Measurements from ENCODE around the gene THPO.

THPO gene

DNA sequence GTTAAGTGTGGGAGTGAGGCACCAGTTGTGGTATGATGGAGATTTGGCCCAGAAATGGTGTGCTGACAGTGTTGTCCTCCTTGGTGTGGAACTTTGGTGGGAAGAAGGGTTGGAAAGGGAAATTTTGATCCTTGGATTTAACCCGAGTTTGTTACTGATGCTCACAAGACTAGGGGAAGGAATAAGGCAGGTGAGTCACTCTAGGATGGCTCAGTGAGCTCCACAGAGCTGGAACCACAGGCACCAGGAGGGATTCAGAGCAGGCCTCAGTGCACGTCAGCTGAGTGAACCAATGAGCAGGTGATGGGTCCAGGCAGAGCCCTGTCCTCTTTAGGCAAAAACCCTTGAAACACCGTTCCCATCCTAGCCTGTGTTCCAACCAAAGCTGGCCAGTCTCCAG is 13.3 kb upstream of the THPO start:
- DNase-seq (ENCODE audit: low spot score in 2 of 2): no peak
- no peaks in the 10 kb centered on the region for H3K27me3 ChIP-seq (ENCODE audit: low read depth)
- no peaks in the 10 kb centered on the region for H3K9me3 ChIP-seq
- no peaks in the 10 kb centered on the region for H3K36me3 ChIP-seq (replicated peaks)
- in situ Hi-C loops (cut with MboI; ENCODE audit: low sequenced_read_pairs): no loop called here
- no peaks in the 10 kb centered on the region for H3K4me1 ChIP-seq
- no peak overlapping the region for H3K4me3 ChIP-seq

- Histone ChIP-seq H3K4me1 (no peaks in the 10 kb centered on the region), H3K36me3 (replicated peaks) (no peaks in the 10 kb centered on the region), H3K9me3 (no peaks in the 10 kb centered on the region), H3K27me3 (ENCODE audit: low read depth) (no peaks in the 10 kb centered on the region), H3K4me3 (no peak overlapping the region)
- DNase-seq (ENCODE audit: low spot score in 2 of 2): no peak
- in situ Hi-C loops (cut with MboI; ENCODE audit: low sequenced_read_pairs): no loop called here
These were observed 12.0 kb upstream of the THPO start for GRCh38 chr3:184389935-184390528.

- in situ Hi-C loops (cut with MboI; ENCODE audit: low sequenced_read_pairs): no loop called here
- no peak for DNase-seq (ENCODE audit: low spot score in 2 of 2)
- no peaks in the 10 kb centered on the region for H3K36me3 ChIP-seq (replicated peaks)
These were observed 11.4 kb upstream of the THPO start for GRCh38 chr3:184389384-184389783.

DNA sequence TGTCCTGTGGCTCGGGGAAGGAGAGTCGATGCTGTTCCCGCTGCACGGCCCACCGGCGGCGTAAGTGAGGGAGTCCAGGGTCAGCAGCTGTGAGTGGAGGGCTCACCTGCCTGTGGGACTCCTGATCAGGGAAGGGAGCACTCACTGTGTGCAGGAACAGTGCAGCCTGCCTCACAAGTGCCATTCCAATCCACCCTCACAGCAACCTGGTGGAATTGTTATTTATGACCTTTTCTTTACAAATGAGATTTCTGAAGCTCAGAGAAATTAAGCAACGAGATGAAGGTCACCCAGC is 10.9 kb upstream of the THPO start:
- no peak for DNase-seq (ENCODE audit: low spot score in 2 of 2)
- H3K9me3 ChIP-seq: no peaks in the 10 kb centered on the region
- no peaks in the 10 kb centered on the region for H3K36me3 ChIP-seq (replicated peaks)
- no peaks in the 10 kb centered on the region for H3K4me1 ChIP-seq
- H3K4me3 ChIP-seq: no peak overlapping the region
- in situ Hi-C loops (cut with MboI; ENCODE audit: low sequenced_read_pairs): no loop called here
- no peaks in the 10 kb centered on the region for H3K27me3 ChIP-seq (ENCODE audit: low read depth)

More at GRCh38 chr3:184389384-184389783, 11.4 kb upstream of the THPO start:
- no peak overlapping the region for H3K4me3 ChIP-seq
- H3K27me3 ChIP-seq (ENCODE audit: low read depth): no peaks in the 10 kb centered on the region
- H3K9me3 ChIP-seq: no peaks in the 10 kb centered on the region
- H3K4me1 ChIP-seq: no peaks in the 10 kb centered on the region

DNA sequence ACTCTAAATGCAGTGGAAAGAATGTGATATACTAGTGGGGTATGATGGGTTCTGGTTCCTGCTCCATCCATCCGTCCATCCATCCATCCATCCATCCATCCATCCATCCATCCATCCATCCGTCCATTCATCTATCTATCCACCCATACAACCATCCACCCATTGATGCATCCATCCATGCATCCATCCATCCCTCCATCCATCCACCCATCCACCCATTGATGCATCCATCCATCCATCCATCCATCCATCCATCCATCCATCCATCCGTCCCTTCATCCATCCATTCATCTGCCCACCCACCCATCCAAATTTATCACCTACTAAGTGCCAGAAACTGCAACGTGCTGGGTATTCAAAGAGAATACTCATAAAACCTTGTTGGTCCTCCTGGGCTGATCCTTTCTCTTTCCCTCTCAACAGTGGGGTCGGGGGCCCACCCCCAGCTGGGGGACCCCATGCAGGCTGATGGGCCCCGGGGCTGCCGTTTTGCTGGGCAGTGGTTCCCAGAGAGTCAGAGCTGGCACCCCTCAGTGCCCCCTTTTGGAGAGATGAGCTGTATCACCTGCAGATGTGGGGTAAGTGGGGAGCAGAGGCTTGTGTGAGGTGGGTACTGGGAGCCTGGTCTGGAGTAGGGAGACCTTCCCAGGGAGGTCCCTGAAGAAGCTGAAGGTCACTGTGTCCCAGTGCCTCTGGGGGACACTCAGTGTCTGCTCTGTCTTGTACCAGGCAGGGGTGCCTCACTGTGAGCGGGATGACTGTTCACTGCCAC is 10.3 kb upstream of the THPO start:
- no peaks in the 10 kb centered on the region for H3K27me3 ChIP-seq (ENCODE audit: low read depth)
- H3K36me3 ChIP-seq (replicated peaks): no peaks in the 10 kb centered on the region
- in situ Hi-C loops (cut with MboI; ENCODE audit: low sequenced_read_pairs): no loop called here
- DNase-seq (ENCODE audit: low spot score in 2 of 2): no peak
- no peaks in the 10 kb centered on the region for H3K9me3 ChIP-seq
- no peak overlapping the region for H3K4me3 ChIP-seq
- no peaks in the 10 kb centered on the region for H3K4me1 ChIP-seq

DNA sequence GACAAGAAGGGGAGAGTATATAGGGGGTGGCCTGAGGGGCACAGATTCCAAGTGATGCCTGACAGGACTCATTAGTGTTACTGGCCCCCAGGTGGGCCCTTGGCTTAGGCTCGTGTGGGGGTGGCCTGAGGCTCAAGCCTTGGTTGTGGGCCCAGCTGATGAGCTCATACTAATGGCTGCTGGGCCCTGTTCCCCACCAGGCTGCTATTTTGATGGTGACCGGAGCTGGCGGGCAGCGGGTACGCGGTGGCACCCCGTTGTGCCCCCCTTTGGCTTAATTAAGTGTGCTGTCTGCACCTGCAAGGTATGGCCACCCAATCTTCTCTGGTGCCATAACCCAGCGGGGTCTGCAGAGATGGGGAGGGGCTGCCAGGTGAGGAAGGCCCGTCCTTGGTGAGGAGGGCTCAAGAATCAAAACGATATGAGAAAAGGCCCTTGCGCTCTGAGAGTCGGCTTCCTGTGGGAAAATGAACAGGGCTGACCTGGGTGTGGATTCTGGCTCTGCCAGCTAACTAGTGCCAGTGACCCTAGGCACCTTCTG is 9.2 kb upstream of the THPO start:
- H3K9me3 ChIP-seq: no peaks in the 10 kb centered on the region
- H3K36me3 ChIP-seq (replicated peaks): no peaks in the 10 kb centered on the region
- H3K4me3 ChIP-seq: no peak overlapping the region
- in situ Hi-C loops (cut with MboI; ENCODE audit: low sequenced_read_pairs): no loop called here
- DNase-seq (ENCODE audit: low spot score in 2 of 2): no peak
- H3K27me3 ChIP-seq (ENCODE audit: low read depth): no peaks in the 10 kb centered on the region
- H3K4me1 ChIP-seq: no peaks in the 10 kb centered on the region

GRCh38 chr3:184386047-184386806 is 8.2 kb upstream of the THPO start:
- in situ Hi-C loops (cut with MboI; ENCODE audit: low sequenced_read_pairs): no loop called here
- Histone ChIP-seq H3K27me3 (ENCODE audit: low read depth) (no peaks in the 10 kb centered on the region), H3K4me1 (no peaks in the 10 kb centered on the region), H3K9me3 (no peaks in the 10 kb centered on the region), H3K4me3 (no peak overlapping the region), H3K36me3 (replicated peaks) (no peaks in the 10 kb centered on the region)
- no peak for DNase-seq (ENCODE audit: low spot score in 2 of 2)

GRCh38 chr3:184384856-184385422 is 6.9 kb upstream of the THPO start:
- no peak for DNase-seq (ENCODE audit: low spot score in 2 of 2)
- Histone ChIP-seq H3K4me3 (no peak overlapping the region), H3K27me3 (ENCODE audit: low read depth) (no peaks in the 10 kb centered on the region), H3K4me1 (peaks cover 4% of the 10 kb centered on the region; the same call in 1 of the 2 replicates), H3K36me3 (replicated peaks) (no peaks in the 10 kb centered on the region), H3K9me3 (no peaks in the 10 kb centered on the region)
- in situ Hi-C loops (cut with MboI; ENCODE audit: low sequenced_read_pairs): no loop called here

DNA sequence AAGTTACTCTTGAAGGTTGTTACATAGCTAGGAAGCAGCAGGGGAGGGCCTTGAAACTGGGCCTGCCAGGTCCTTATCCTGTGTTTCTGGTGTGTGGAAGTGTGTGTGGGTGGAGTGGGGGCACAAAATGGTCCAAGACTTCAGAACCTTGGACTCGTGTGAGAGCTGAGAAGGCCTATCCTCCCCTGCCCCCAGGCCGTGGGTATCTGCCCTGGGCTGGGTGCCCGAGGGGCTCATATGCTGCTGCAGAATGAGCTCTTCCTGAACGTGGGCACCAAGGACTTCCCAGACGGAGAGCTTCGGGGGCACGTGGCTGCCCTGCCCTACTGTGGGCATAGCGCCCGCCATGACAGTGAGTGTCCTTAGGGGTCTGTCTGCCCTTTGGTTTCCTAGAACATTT is 6.3 kb upstream of the THPO start:
- no peak overlapping the region for H3K4me3 ChIP-seq
- no peaks in the 10 kb centered on the region for H3K27me3 ChIP-seq (ENCODE audit: low read depth)
- DNase-seq (ENCODE audit: low spot score in 2 of 2): no peak
- in situ Hi-C loops (cut with MboI; ENCODE audit: low sequenced_read_pairs): no loop called here
- H3K4me1 ChIP-seq: peaks cover 4% of the 10 kb centered on the region; the same call in 1 of the 2 replicates
- H3K9me3 ChIP-seq: no peaks in the 10 kb centered on the region
- H3K36me3 ChIP-seq (replicated peaks): no peaks in the 10 kb centered on the region

- no peaks in the 10 kb centered on the region for H3K36me3 ChIP-seq (replicated peaks)
- no peaks in the 10 kb centered on the region for H3K27me3 ChIP-seq (ENCODE audit: low read depth)
- DNase-seq (ENCODE audit: low spot score in 2 of 2): no peak
- peaks cover 4% of the 10 kb centered on the region; the same call in 1 of the 2 replicates for H3K4me1 ChIP-seq
- in situ Hi-C loops (cut with MboI; ENCODE audit: low sequenced_read_pairs): no loop called here
- H3K9me3 ChIP-seq: no peaks in the 10 kb centered on the region
- H3K4me3 ChIP-seq: no peak overlapping the region
These were observed 5.2 kb upstream of the THPO start for GRCh38 chr3:184383033-184383740.

DNA sequence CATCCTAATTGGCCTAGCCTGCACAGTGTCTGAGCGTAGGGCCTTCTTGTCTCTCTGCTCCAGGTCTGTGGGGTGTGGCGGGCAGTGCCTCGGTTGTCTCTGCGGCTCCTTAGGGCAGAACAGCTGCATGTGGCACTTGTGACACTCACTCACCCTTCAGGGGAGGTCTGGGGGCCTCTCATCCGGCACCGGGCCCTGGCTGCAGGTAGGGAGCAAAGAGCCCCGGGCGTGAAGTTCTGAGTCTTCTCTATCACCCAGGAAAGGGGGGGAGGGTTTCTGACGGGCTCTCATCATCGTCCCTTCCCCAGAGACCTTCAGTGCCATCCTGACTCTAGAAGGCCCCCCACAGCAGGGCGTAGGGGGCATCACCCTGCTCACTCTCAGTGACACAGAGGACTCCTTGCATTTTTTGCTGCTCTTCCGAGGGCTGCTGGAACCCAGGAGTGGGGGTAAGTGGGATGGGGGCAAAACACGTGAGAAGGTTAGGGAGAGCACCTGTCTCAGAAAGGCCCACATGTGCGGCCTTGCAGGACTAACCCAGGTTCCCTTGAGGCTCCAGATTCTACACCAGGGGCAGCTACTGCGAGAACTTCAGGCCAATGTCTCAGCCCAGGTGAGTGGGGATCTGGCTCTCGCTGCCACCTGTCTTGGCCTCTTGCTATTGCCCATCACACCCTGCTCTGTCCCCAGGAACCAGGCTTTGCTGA is 4.5 kb upstream of the THPO start:
- Histone ChIP-seq H3K4me3 (no peak overlapping the region), H3K9me3 (no peaks in the 10 kb centered on the region), H3K27me3 (ENCODE audit: low read depth) (no peaks in the 10 kb centered on the region), H3K36me3 (replicated peaks) (no peaks in the 10 kb centered on the region), H3K4me1 (peaks cover 4% of the 10 kb centered on the region; the same call in 1 of the 2 replicates)
- in situ Hi-C loops (cut with MboI; ENCODE audit: low sequenced_read_pairs): no loop called here
- no peak for DNase-seq (ENCODE audit: low spot score in 2 of 2)

- no peak for DNase-seq (ENCODE audit: low spot score in 2 of 2)
- Histone ChIP-seq H3K4me3 (peak overlapping the region; percentile 30; the same call in 1 of the 2 replicates), H3K4me1 (peaks cover 4% of the 10 kb centered on the region; the same call in 1 of the 2 replicates), H3K27me3 (ENCODE audit: low read depth) (no peaks in the 10 kb centered on the region), H3K9me3 (no peaks in the 10 kb centered on the region), H3K36me3 (replicated peaks) (no peaks in the 10 kb centered on the region)
- in situ Hi-C loops (cut with MboI; ENCODE audit: low sequenced_read_pairs): no loop called here
These were observed 3.5 kb upstream of the THPO start for GRCh38 chr3:184381261-184382224.
